Glutamatergic neuron (in vitro differentiated cells): ENCODE results near the gene PKNOX1. TPM values are rescaled to one million over a fixed set of nuclear protein-coding genes. Genes with fewer than 3 reads are reported as not detected.

Source experiments
- DNase-seq: peaks from one replicate; pipeline ENCODE4 v3.0.0; 2022
- H3K27ac Mint-ChIP-seq: one replicate; pipeline ENCODE4 v1.8.0; 2020; ENCODE audit warnings: mild to moderate bottlenecking, mixed read lengths, inconsistent platforms; ENCODE audit not compliant: unreplicated experiment
- H3K27me3 Mint-ChIP-seq: one replicate; pipeline ENCODE4 v1.8.0; 2020; ENCODE audit warnings: mild to moderate bottlenecking, moderate library complexity, mixed read lengths, inconsistent platforms; ENCODE audit not compliant: unreplicated experiment
- H3K36me3 Mint-ChIP-seq: one replicate; pipeline ENCODE4 v1.8.0; 2020; ENCODE audit warnings: mild to moderate bottlenecking, mixed read lengths, inconsistent platforms; ENCODE audit not compliant: unreplicated experiment
- H3K4me1 Mint-ChIP-seq: one replicate; pipeline ENCODE4 v1.8.0; 2020; ENCODE audit warnings: mild to moderate bottlenecking, low read depth, mixed read lengths, inconsistent platforms; ENCODE audit not compliant: unreplicated experiment
- H3K4me3 Mint-ChIP-seq: one replicate; pipeline ENCODE4 v1.8.0; 2020; ENCODE audit warnings: mild to moderate bottlenecking, mixed read lengths, inconsistent platforms; ENCODE audit not compliant: unreplicated experiment
- H3K9me3 Mint-ChIP-seq: one replicate; pipeline ENCODE4 v1.8.0; 2020; ENCODE audit warnings: mild to moderate bottlenecking, moderate library complexity, mixed read lengths, inconsistent platforms; ENCODE audit not compliant: unreplicated experiment
- total RNA-seq: library from RNA; stranded (reverse); fragmentation: NEBNext Ultra II Directional; extraction: Animal tissue kit (Norgen Biotek cat#: 25700); gene quantifications from one replicate; pipeline ENCODE4 v1.2.1, GENCODE V29; 2021; ENCODE audit not compliant: unreplicated experiment
- TF ChIP-seq, protein P1 (sequence below): fragments of 200-600 bp; sonication (generic); IDR thresholded peaks from one replicate; pipeline ENCODE4 v1.5.0; 2021; ENCODE audit not compliant: partially characterized antibody, unreplicated experiment

The PKNOX1 gene
- total RNA-seq, 1 donor from 2014 or later, result 28.7 TPM

DNA sequence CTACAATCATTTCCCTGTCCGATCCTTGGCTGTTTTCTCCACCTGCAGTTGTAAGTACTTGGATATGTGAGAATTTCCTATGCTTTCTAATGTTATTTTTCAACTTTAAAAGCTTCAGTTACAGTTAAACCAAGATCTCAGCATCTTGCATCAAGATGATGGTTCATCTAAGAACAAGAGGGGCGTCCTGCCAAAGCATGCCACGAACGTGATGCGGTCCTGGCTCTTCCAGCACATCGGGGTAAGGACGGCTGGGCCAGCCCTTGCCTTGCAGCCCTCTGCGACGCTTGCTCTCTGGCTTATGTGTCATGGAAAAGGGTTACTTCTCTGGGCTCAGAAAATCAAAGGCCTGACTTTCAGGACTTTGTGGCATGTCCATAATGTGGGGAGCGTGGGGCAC, 46.8 kb downstream of the PKNOX1 start:
- Mint-ChIP-seq H3K36me3 (peaks cover 7% of the 10 kb centered on the region), H3K27ac (no peak overlapping the region), H3K4me3 (no peak overlapping the region), H3K9me3 (peaks cover 2% of the 10 kb centered on the region), H3K27me3 (peaks cover 2% of the 10 kb centered on the region), H3K4me1 (peaks cover 3% of the 10 kb centered on the region)
- DNase-seq, result no peak
- TF ChIP-seq, protein P1, sequence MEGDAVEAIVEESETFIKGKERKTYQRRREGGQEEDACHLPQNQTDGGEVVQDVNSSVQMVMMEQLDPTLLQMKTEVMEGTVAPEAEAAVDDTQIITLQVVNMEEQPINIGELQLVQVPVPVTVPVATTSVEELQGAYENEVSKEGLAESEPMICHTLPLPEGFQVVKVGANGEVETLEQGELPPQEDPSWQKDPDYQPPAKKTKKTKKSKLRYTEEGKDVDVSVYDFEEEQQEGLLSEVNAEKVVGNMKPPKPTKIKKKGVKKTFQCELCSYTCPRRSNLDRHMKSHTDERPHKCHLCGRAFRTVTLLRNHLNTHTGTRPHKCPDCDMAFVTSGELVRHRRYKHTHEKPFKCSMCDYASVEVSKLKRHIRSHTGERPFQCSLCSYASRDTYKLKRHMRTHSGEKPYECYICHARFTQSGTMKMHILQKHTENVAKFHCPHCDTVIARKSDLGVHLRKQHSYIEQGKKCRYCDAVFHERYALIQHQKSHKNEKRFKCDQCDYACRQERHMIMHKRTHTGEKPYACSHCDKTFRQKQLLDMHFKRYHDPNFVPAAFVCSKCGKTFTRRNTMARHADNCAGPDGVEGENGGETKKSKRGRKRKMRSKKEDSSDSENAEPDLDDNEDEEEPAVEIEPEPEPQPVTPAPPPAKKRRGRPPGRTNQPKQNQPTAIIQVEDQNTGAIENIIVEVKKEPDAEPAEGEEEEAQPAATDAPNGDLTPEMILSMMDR, result no peak

DNA sequence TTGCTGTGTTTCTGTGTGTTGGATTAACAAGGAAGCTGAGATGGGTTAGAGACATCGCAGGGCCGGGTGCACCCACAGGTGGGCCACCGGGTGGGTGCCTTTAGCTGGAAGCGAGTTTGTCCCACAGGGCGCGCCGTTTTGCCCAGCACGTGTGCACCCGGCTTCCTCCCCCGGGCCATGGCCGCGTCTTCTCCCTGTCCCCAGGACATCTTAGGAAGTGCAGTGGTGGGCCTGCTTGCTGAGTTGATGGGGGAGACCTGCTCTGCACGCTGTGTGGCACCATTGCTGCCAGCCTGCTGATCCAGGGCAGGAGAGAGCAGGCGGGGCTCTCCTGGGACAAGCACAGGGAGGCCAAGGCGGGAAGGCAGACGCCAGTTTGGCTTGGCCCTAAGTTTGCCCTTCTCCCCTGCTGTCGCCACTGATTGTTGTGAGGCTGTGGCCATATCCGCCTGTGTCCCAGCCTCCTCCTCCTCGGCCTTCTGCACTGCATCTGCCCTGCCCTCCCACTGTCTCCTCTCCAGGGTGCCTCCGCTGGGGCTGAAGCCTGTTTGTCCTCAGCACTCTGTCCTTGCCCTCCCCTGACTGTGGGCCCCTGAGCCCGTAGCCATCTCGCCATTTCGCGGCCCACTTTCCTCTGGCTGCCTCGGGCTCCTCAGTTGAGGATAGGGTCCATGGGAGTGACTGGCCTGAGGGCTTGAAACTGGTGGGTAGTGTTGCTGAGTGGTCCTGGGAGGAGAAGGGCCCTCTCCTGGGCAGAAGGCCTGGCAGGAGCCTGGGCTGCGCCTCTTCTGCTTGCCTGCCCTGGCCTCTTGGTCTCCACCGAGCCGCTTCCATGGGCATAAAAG, 47.6 kb downstream of the PKNOX1 start:
- peaks cover 2% of the 10 kb centered on the region for H3K9me3 Mint-ChIP-seq
- H3K4me1 Mint-ChIP-seq, result no peaks in the 10 kb centered on the region
- no peak overlapping the region for H3K27ac Mint-ChIP-seq
- peaks cover 7% of the 10 kb centered on the region for H3K36me3 Mint-ChIP-seq
- DNase-seq, result no peak
- H3K27me3 Mint-ChIP-seq, result peaks cover 2% of the 10 kb centered on the region
- TF ChIP-seq, protein P1, result no peak
- H3K4me3 Mint-ChIP-seq, result no peak overlapping the region

DNA sequence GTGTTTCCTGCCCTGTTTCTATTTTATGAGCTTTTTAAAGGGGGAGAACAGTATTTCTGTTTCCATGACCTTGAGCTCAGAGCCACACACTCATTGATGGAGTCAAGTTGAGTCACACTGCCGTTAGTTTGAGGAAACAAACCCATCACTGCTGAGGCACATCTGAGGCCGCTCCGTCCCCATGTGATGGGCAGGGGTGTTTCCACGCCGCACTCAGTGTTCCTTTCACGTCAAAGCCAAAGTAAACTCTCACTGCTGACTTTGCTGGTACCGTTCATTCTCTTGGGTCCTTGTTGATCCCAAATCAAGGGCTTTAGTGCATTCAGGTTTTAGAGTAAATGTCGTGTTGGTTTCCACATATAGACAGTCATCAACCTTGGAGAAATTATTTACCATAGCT, 48.8 kb downstream of the PKNOX1 start:
- TF ChIP-seq, protein P1, result no peak
- Mint-ChIP-seq H3K9me3 (peaks cover 2% of the 10 kb centered on the region), H3K4me1 (no peaks in the 10 kb centered on the region), H3K36me3 (peaks cover 7% of the 10 kb centered on the region), H3K27me3 (peaks cover 2% of the 10 kb centered on the region), H3K27ac (no peak overlapping the region), H3K4me3 (no peak overlapping the region)
- DNase-seq, result no peak

- TF ChIP-seq, protein P1, result no peak
- Mint-ChIP-seq H3K27ac (no peak overlapping the region), H3K4me3 (no peak overlapping the region), H3K27me3 (peaks cover 2% of the 10 kb centered on the region), H3K9me3 (peaks cover 2% of the 10 kb centered on the region), H3K36me3 (peaks cover 11% of the 10 kb centered on the region), H3K4me1 (no peaks in the 10 kb centered on the region)
- no peak for DNase-seq
Measured at GRCh38 chr21:43024439-43025136, 50.2 kb downstream of the PKNOX1 start.
